K562 (cell line): Measurements from ENCODE around the gene MPC2. TPM values are rescaled to one million over a fixed set of nuclear protein-coding genes. Genes with fewer than 3 reads are reported as not detected.

Source experiments
- DACH1 ChIP-seq: fragments of 450-650 bp; IDR thresholded peaks from 2 replicates; pipeline ENCODE4 v1.6.1; 2018; ENCODE audit not compliant: partially characterized antibody
- DMBX1 ChIP-seq: fragments of 250-450 bp; sonication (Bioruptor Pico); IDR thresholded peaks from 2 replicates; pipeline ENCODE4 v1.8.0; 2022; ENCODE audit warnings: inconsistent platforms, mild to moderate bottlenecking, moderate library complexity, borderline replicate concordance
- GATAD2A ChIP-seq: fragments of 450-650 bp; IDR thresholded peaks from 2 replicates; pipeline ENCODE4 v1.6.1; 2017
- HBP1 ChIP-seq: fragments of 450-650 bp; formaldehyde crosslinking; IDR thresholded peaks from 2 replicates; pipeline ENCODE4 v1.4.0; 2022; ENCODE audit warnings: missing genetic modification characterization
- HMGN3 ChIP-seq: IDR thresholded peaks from 2 replicates; pipeline ENCODE4 v1.6.1; 2011; ENCODE audit warnings: borderline replicate concordance, low read depth, mild to moderate bottlenecking, mixed read lengths, low read length; ENCODE audit not compliant: insufficient read length; ENCODE audit errors: extremely low read depth
- MAFF ChIP-seq: IDR thresholded peaks from 2 replicates; pipeline ENCODE4 v1.6.1; 2012; ENCODE audit warnings: low read length, improper control_type of control experiment
- SREBF2 ChIP-seq: sonication (generic); formaldehyde crosslinking; IDR thresholded peaks from 2 replicates; pipeline ENCODE4 v1.4.0; 2020; ENCODE audit warnings: mild to moderate bottlenecking, missing genetic modification reagents
- STAT5A ChIP-seq: IDR thresholded peaks from 2 replicates; pipeline ENCODE4 v1.6.1; 2012; ENCODE audit warnings: low read length, inconsistent platforms, borderline replicate concordance
- TEAD4 ChIP-seq, 2 experiments: sonication (generic) in 1 of 2; formaldehyde crosslinking in 1 of 2; IDR thresholded peaks; 2 replicates each; pipeline versions ENCODE4 v1.6.1 to v1.8.0; 2012 to 2022; ENCODE audit warnings: borderline replicate concordance in 1 of 2, inconsistent platforms in 1 of 2, low read length in 1 of 2, mild to moderate bottlenecking in 1 of 2, missing genetic modification reagents in 1 of 2
- TFAM ChIP-seq: fragments of 250-450 bp; sonication (Bioruptor Pico); conservative IDR thresholded peaks from 2 replicates; pipeline ENCODE4 v1.5.0; 2021; ENCODE audit warnings: mild to moderate bottlenecking, moderate library complexity
- THRA ChIP-seq: fragments of 450-650 bp; IDR thresholded peaks from 2 replicates; pipeline ENCODE4 v1.6.1; 2017; ENCODE audit warnings: mild to moderate bottlenecking, moderate library complexity
- WHSC1 ChIP-seq: IDR thresholded peaks from one replicate; pipeline ENCODE4 v1.6.1; 2012; ENCODE audit warnings: low read length, control low read depth, inconsistent platforms
- ZNF133 ChIP-seq: fragments of 250-450 bp; sonication (Bioruptor Pico); IDR thresholded peaks from 2 replicates; pipeline ENCODE4 v1.4.0; 2020; ENCODE audit warnings: mild to moderate bottlenecking
- ZNF146 ChIP-seq: IDR thresholded peaks from one replicate; pipeline ENCODE4 v1.6.1; 2018; ENCODE audit warnings: missing compliant biosample characterization; ENCODE audit not compliant: unreplicated experiment
- ZNF407 ChIP-seq: fragments of 450-650 bp; IDR thresholded peaks from 2 replicates; pipeline ENCODE4 v1.6.1; 2016; ENCODE audit warnings: low read depth
- ZNF507 ChIP-seq: conservative IDR thresholded peaks from 2 replicates; pipeline ENCODE4 v1.6.1; 2017; ENCODE audit warnings: missing genetic modification characterization, missing compliant biosample characterization
- ZNF75A ChIP-seq: fragments of 450-650 bp; formaldehyde crosslinking; IDR thresholded peaks from 2 replicates; pipeline ENCODE4 v1.4.0; 2020; ENCODE audit warnings: mild to moderate bottlenecking
- polyA plus RNA-seq, 8 experiments: library from polyadenylated mRNA; depleted of rRNA in 4 of 8; stranded (reverse) in 5 of 8; unstranded in 3 of 8; fragments of >200 nt; fragmentation: Nextera tagmentation in 2 of 8; fragmentation: Illumina TruSeq in 1 of 8; extraction: Ambion mirVana in 2 of 8; extraction: Trizol in 1 of 8; gene quantifications; 2 replicates each; pipeline versions ENCODE4 v1.2.1 to v1.2.3, GENCODE V29; 2011 to 2014; ENCODE audit warnings: inconsistent platforms in 1 of 8, missing spikeins in 1 of 8
- total RNA-seq, 7 experiments: library from RNA; depleted of rRNA in 6 of 7; stranded (reverse); fragments of >200 nt in 6 of 7; fragmentation: Illumina TruSeq in 2 of 7; extraction: Trizol in 2 of 7; gene quantifications; 2 replicates each; pipeline versions ENCODE4 v1.2.1 to v1.2.3, GENCODE V29; 2011 to 2021; ENCODE audit warnings: low replicate concordance in 1 of 7

The MPC2 gene
- total and polyA plus RNA-seq, 9 of the 15 experiments (the other 6 are each of a cell fraction or from before 2014, with no cell fraction given) = 70.7 to 179 (median 144) TPM

GRCh38 chr1:167926486-167926997, 10.3 kb downstream of the MPC2 start (continued):
- TF ChIP-seq THRA = no peak
- TF ChIP-seq ZNF146 = no peak
- TF ChIP-seq WHSC1 = no peak
- peak; percentile 32 for TF ChIP-seq TEAD4 (IDR thresholded peaks at IDR 0.05; ENCODE audit: low read length)
- no peak for TF ChIP-seq TEAD4 (CRISPR knock-in tag; IDR thresholded peaks at IDR 0.05; ENCODE audit: borderline replicate concordance)
- peak; percentile 85 for TF ChIP-seq MAFF
- TF ChIP-seq DACH1 = no peak
- no peak for TF ChIP-seq TFAM (CRISPR knock-in tag)
- 0 out of 2 replicates have a peak, but pooled peaks have one; percentile 23 for TF ChIP-seq HBP1 (CRISPR knock-in tag)
- TF ChIP-seq HMGN3 = no peak
- no peak for TF ChIP-seq ZNF407
- TF ChIP-seq STAT5A = no peak
- no peak for TF ChIP-seq SREBF2 (CRISPR knock-in tag)
- peak; percentile 95 for TF ChIP-seq GATAD2A
- no peak for TF ChIP-seq ZNF133
- TF ChIP-seq ZNF507 = no peak
- TF ChIP-seq DMBX1 (CRISPR knock-in tag) = peak; percentile 47; the same call in 1 of the 2 replicates
- TF ChIP-seq ZNF75A (CRISPR knock-in tag) = no peak
